GM13976 (cell line): Measurements from ENCODE around the gene SV2A.

Source experiments
- DNase-seq: peaks from one replicate; pipeline ENCODE4 v3.0.0; 2012; ENCODE audit warnings: low spot score
- CTCF ChIP-seq: IDR thresholded peaks from 2 replicates; pipeline ENCODE4 v1.5.1; 2012; ENCODE audit warnings: borderline replicate concordance, mild to moderate bottlenecking; ENCODE audit not compliant: insufficient read depth; ENCODE audit errors: extremely low read depth, missing control alignments, control extremely low read depth
- in situ Hi-C: fragments of 300-500 bp; cut with MboI; formaldehyde crosslinking; loops from one replicate; pipeline ENCODE4 v1.12.0; 2022; ENCODE audit warnings: low sequenced_read_pairs, mixed read lengths, inconsistent platforms; ENCODE audit not compliant: unreplicated experiment

SV2A gene

GRCh38 chr1:149937759-149938158 is 20.1 kb upstream of the SV2A start:
- in situ Hi-C loops, result no loop called here
- no peak for TF ChIP-seq CTCF
- DNase-seq, result no peak

- in situ Hi-C loops, result no loop called here
- no peak for DNase-seq
- TF ChIP-seq CTCF, result no peak
Observed at GRCh38 chr1:149936992-149937705, 19.5 kb upstream of the SV2A start.

DNA sequence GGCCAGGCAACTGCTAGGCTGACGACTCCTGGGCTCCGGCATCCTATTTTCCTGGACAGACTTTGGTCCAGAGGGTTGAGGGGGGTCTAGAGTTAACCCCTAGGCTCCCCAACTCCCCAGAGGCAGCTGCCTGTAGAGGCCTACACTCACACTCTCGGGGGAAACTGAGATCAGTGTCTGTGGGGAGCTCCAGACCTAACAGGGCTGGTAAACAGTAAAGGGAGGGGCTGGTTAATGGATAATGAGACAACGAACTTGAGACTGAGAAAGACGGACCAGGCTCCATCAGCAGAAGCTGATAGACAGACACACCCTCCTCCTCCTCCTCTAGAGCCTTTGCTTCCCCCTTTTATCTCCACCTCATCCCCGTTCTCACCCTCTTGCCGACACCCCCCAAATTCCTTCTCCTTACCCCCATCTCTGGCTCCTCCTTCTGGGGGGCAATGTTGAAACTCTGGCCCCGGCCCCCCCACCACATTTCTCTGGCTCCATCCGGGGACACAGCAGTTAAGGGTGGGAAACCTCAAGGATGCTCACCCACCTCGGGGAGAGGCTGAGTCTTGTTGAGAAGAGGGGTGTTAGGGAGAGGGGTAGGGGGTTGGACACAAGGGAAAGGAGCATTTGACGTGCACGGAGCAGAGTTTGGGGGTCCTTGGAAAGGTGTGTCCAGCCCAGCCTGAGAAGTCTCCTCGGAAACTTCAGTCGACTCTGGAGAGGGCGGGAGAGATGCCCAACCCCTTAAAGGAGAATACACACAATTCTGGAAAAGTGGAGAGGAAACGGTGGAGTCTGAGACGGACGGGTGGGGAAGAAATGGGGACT is 18.7 kb upstream of the SV2A start, which contains the start of gene MTMR11:
TSS of gene MTMR11 (minus strand) at position 710 of the 822 bp plus-strand sequence. CDS start at position 478, 232 bp downstream.
- TF ChIP-seq CTCF, result no peak
- in situ Hi-C loops, result no loop called here
- DNase-seq, result no peak

DNA sequence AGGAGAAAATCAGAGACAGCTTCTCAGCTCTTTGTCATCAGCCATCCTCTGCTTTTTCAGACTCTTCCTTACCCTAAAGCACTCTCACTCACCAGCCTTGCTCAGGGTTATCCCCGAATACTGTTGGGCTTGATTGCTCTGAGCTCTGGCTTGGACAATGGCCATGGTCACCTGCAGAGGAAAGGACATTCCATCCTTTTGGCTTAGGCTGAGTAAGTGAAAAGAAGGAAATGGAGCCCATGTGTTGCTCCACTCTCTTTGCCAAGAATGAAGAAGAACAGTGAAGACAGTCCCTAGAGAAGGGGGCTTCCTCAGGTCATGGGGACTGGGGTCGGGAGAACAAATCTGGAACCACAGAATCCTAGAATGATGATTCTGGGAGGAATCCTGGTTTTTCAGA is 16.7 kb upstream of the SV2A start:
- no peak for DNase-seq
- in situ Hi-C loops, result no loop called here
- no peak for TF ChIP-seq CTCF

DNA sequence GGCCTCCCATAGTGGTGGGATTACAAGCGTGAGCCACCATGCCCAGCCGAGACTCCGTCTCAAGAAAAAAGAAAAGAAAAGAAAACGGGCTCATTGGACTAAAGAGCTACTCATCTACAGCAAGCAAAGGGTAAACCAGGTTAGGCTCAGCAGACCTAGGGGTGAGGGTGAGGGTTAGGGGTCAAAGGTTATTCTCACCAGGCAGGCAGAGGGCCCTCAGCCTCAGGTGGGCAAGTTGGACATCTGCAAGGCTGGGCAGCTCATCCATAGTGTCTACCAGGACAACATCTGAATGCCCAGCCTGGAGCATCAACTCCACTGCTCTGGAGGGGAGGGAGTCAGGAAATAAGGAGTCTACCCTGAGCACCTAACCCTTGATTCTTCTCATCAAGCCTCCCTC is 15.6 kb upstream of the SV2A start:
- in situ Hi-C loops, result no loop called here
- DNase-seq, result no peak
- no peak for TF ChIP-seq CTCF

DNA sequence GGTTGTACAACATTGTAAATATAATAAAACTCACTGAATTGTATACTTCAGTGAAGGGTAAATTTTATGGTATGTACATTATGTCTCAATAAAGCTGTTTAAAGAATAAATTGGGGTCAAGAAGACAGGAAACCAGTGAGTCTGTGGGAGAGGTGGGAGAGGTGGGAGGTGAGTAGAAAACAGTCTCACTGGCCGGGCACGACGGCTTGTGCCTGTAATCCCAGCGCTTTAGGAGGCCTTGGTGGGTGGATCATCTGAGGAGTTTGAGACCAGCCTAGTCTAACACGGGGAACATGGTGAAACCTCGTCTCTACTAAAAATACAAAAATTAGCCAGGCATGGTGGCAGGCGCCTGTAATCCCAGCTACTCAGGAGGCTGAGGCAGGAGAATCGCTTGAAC is 14.8 kb upstream of the SV2A start:
- DNase-seq, result no peak
- no peak for TF ChIP-seq CTCF
- in situ Hi-C loops, result no loop called here
